ENCODE results near the gene CASP2.

Gene CASP2

DNA sequence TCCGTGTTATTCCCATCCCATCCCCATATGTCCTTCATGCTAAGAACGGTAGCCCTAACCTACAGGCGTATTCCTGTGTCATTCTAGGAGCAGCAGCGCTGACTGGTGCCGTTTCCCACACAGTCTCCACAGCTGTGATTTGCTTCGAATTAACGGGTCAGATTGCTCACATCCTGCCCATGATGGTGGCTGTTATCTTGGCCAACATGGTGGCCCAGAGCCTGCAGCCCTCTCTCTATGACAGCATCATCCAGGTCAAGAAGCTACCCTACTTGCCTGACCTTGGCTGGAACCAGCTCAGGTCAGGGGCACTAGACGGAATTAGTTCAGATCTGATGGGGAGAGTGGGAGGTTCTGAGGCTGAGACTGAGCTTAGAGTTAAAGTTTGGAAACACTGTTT, 53.7 kb downstream of the CASP2 start:
- no peak for DNase-seq

DNA sequence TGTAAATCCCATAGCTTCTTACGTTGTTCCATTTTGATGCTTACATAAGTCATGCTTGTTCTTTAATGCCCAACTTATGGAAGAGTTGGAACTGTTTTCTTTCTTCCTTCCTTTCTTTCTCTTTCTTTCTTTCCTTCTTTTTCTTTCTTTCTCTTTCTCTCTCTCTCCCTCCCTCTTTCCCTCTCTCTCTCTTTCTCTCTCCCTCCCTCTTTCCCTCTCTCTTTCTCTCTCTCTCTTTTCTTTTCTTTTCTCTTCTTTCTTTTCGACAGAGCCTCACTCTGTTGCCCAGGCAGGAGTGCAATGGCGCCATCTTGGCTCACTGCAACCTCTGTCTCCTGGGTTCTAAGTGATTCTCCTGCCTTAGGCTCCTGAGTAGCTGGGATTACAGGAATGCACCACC, 55.4 kb downstream of the CASP2 start:
- no peak for DNase-seq

DNA sequence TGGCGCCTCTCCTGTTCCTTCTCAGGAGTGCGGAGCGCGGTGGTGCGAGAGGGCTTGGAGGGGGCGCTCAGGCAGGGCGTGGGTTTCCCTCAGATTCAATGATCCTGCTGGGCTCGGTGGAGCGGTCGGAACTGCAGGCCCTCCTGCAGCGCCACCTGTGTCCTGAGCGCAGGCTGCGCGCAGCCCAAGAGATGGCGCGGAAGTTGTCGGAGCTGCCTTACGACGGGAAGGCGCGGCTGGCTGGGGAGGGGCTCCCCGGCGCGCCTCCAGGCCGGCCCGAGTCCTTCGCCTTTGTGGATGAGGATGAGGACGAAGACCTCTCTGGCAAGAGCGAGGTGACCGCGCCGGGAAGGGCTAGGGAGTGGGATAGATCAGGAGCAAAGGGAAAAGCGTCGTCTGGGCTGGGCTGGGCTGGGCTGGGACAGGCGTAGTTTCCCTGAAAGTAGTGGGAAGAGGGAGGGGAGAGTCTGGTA, 57.3 kb downstream of the CASP2 start:
- DNase-seq = no peak

DNA sequence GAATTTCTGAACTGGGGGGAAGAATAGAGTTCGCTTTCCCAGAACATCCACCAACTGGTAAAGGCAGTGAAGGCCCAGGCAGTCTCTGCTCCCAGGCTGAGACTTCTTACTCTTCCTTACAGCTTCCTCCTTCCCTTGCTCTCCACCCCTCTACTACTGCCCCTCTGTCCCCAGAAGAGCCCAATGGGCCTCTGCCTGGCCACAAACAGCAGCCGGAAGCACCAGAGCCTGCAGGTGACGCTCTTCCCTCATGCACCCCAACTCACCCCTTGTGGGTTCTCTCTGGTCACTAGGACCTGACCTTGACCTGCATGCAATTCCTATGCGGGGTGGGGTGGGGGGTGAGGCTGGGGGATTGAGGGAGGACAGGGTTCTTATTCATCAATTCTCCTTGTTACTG, 57.9 kb downstream of the CASP2 start:
- no peak for DNase-seq

DNA sequence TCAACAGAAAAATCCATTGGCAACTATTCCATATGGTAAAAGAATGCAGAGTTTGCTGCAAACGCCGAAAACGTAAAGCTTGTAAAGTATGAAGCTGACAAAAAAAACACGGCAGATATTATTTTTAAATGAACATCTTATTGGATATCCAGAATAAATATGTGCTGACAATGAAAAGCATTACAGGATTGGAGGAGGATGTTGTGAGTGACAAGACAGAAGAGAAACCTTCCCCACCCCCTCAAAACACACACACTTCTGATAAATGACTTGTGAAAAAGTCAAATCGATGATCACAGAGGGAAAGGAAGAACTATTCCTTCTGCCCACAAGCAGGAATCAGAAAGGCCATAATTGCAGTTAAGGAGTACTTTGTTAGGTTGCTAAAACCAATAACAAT, 59.8 kb downstream of the CASP2 start:
- no peak for DNase-seq

DNA sequence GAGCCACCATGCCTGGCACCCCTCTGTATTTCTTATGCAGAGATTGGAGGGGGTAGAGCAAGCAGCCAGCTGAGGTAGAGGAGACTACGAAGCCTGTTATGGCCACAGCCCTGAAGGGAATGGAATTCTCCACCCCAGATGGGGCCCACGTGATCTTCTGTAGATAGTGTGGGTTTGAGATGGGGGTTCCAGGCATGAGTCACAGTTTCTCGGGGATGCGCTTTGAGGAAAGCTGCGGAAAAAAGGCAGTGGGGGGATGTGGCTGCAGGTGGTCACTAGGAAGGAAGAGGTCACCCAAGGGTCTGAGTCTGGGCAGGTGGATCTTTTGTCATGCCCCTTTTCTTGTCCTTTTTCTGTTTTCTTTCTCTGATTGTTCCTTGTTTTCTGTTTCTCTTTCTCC, 62.9 kb downstream of the CASP2 start:
- DNase-seq = no peak

DNA sequence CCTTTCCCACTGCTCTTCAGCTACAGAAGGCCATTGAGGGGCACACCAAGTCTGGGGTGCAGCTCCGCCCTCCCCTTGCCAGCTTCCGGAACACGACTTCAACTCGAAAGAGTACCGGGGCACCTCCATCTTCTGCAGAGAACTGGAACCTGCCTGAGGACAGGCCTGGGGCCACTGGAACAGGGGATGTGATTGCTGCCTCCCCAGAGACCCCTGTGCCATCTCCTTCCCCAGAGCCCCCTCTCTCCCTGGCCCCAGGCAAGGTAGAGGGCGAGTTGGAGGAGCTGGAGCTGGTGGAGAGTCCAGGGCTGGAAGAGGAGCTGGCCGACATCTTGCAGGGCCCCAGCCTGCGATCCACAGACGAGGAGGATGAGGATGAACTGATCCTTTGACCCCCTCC, 63.4 kb downstream of the CASP2 start:
- DNase-seq = no peak

DNA sequence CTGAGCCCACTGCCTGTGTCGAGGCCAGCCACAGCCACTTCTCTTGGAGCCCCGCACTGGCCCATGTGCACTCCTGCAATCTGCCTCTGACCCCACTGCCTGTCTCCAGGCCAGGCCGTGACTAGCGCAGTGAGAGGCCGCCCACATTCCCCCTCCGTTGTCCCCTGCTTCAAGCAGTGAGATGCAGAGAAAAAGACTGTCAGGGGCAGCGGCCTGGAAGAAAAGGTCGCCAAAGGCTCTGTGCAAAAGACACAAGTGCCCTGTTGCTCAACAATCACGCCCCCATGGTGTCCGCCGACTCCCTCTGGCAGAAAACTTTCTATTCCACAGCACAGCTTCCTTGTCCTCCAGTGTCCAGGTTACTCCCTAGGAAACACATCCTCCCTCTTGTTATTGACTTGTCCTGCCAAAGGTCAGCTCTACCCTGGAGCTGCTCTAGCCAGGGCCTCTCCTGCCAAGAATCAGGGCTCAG, 64.4 kb downstream of the CASP2 start:
- no peak for DNase-seq

DNA sequence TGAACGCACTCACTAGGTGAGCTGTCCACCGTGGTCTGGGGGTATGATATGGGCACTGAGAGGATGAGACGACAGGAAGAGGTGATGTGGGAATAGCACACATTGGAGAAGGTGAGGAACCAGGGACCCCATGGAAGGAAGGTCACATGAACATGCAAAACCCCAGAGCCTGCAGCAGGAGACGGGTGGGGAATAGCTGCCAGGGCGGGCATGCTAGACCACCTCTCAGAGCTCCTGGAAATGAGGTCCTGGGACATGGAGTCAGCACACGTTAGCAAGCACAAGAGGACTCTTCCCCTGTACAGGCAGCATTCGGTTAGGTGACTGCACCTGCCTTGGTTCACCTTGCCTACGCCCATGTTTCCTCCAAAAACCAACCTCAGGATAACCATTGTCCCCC, 66.2 kb downstream of the CASP2 start:
- no peak for DNase-seq

DNA sequence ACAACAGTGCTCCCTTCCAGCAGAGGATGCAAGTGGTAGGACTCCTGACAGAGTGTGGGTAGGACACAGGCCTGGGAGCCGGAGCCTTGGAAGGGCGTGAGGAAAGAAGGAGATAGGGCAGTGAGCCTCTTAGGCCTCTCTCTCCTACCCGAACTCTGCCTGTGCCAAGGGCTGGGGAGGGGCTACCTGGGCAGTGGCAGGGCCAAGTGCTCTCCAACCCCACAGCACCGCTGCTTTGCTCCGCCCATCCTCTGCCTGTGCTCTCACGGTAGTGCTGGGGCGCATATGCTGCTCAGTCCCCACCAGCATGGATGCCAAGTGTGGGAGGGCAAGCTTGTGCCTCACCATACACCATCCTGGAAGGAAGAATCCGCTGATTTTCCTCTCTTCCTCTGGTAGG, 66.8 kb downstream of the CASP2 start:
- no peak for DNase-seq

DNA sequence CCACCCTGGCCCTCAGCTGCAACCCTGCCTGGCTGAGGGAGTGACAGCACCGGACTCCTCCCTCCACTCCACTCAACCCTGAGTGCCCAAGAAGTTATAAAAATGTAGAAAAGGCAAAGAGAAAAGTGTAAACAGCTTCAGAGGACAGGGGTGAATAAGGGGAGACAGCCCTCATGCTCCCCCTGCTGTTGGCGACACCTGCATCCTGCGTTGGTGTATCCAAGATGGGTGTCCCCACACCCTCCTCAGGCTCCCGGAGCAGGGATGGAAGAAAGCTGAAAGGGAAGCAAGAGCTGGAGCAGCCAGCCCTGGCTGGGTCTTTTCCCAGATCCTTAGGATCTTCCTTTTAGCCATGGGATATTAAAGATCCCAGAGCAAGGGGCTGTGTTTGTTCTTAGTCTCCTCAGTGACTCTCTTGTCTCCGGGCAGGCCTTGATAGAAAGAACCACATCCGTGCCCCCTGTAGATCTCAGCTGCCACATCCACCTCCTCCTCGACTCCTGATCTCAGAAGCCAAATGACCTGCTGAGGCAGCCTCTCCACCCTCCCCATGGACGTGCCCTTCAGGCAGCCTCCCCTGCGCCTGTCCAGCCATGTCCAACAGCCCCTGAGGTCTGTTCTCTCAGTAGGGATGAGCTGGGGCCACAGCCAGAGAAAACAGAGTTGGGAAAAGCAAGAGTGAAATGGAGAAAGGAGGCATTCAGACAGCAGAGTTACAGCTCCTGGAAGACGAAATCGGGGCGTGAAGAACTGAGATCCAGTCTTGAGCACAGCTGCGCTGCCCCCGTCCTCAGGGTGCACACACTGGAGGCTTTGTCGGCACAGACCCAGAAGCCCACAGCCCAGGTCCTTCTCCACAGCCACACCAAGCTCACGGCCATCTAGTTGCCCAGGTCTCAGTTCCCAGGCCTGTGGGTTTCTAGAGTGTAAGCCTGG, 67.6 kb downstream of the CASP2 start:
- no peak for DNase-seq

DNA sequence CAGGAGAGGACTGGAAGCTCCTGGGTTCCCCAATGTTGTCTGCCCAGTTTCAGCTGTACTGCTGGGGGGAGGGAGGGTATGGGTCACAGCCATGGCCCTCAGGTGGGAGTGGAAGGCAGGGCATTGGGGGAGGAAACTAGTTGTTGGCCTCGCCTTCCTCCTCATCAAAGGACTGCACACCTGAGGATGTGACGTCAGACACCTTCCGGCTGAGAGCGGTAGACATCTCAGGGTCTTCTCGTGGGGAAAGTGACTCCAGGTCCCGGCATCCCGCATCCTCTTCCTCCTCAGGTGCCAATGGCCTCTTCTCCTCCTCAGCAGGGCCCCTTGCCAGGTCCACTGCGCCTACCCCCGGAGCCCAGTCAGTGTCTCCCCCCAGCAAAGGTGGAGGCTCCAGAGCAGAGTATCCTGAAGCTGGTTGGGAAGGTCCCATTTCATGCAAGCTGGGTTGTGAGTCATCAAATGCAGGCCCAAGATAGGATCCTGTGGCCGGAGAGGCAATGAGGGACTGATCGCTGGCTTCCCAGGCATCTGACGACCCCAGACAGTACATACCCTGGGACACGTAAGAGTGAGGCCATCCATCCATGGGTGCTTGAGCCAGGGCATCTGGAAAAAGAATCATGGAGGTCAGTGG, 68.4 kb downstream of the CASP2 start:
- DNase-seq = no peak
